Sigmoid colon (tissue), 7 donors: ENCODE data around the gene HUWE1. TPM values are rescaled to one million over a fixed set of nuclear protein-coding genes. Genes with fewer than 3 reads are reported as not detected.

ENCODE experiments used
- DNase-seq: peaks from one replicate; pipeline ENCODE4 v3.0.0-alpha.2; 2019
- H3K27ac ChIP-seq, 4 donors: fragments of 200-600 bp; sonication (generic); one replicate each; pipeline ENCODE4 v1.5.1; 2016 to 2019; ENCODE audit warnings: mild to moderate bottlenecking in 1 of 4
- H3K27me3 ChIP-seq, 3 donors: fragments of 200-600 bp; sonication (generic); one replicate each; pipeline ENCODE4 v1.5.1; 2019; ENCODE audit warnings: mild to moderate bottlenecking in 1 of 3
- H3K36me3 ChIP-seq, 4 donors: fragments of 200-600 bp; sonication (generic); one replicate each; pipeline ENCODE4 v1.5.1; 2016 to 2019
- H3K4me1 ChIP-seq, 4 donors: fragments of 200-600 bp; sonication (generic); one replicate each; pipeline ENCODE4 v1.5.1; 2017 to 2019
- H3K4me3 ChIP-seq, 4 donors: fragments of 200-600 bp; sonication (generic); one replicate each; pipeline ENCODE4 v1.5.1; 2017 to 2019; ENCODE audit warnings: mild to moderate bottlenecking in 2 of 4, moderate library complexity in 1 of 4
- H3K9me3 ChIP-seq, 4 donors: fragments of 200-600 bp in 3 of 4; sonication (generic) in 3 of 4; one replicate each; pipeline versions ENCODE4 v1.5.1 to v1.6.1; 2013 to 2019
- EP300 ChIP-seq, 4 donors: sonication (generic); formaldehyde crosslinking; IDR thresholded peaks; one replicate each; pipeline ENCODE4 v1.6.1; 2017; ENCODE audit warnings: antibody characterized with exemption in 4 of 4
- POLR2A ChIP-seq, 2 donors: fragments of 450-650 bp; IDR thresholded peaks; one replicate each; pipeline ENCODE4 v1.6.1; 2016; ENCODE audit warnings: antibody characterized with exemption in 2 of 2, mild to moderate bottlenecking in 2 of 2, moderate library complexity in 2 of 2
- POLR2AphosphoS5 ChIP-seq, 4 donors: sonication (generic); formaldehyde crosslinking; IDR thresholded peaks; one replicate each; pipeline ENCODE4 v1.6.1; 2017; ENCODE audit warnings: antibody characterized with exemption in 4 of 4
- WGBS, 2 donors: extraction: QIAGEN DNeasy Blood & Tissue Kit; methylation state at CpG; one replicate each; pipeline ENCODE4 v1.1.7; 2013; 5-methylcytosine and 5-hydroxymethylcytosine counted together
- intact Hi-C: fragments of 100-400 bp; cut with DNase I; formaldehyde crosslinking; loops from one replicate; pipeline ENCODE4 v1.15.1; 2023
- polyA plus RNA-seq, 3 donors: library from polyadenylated mRNA; stranded (reverse); fragments of 200-250 nt; gene quantifications; one replicate each; pipeline ENCODE4 v1.2.3, GENCODE V29; 2013
- total RNA-seq, 4 donors: library from RNA; depleted of rRNA; stranded (reverse); fragments of >200 nt; gene quantifications; one replicate each; pipeline ENCODE4 v1.1.0, GENCODE V29; 2016
- TF ChIP-seq, protein P1 (sequence below), 4 experiments: fragments of 450-650 bp in 3 of 4; fragments of 200-600 bp in 1 of 4; IDR thresholded peaks; one replicate each; pipeline ENCODE4 v1.5.1; 2016 to 2019; ENCODE audit warnings: antibody characterized with exemption in 4 of 4, mild to moderate bottlenecking in 3 of 4, moderate library complexity in 2 of 4
- donor health status: healthy with polysubstance abuse.
- donor health status: Bipolar disorder and iron deficiency.
- donor health status: healthy.

HUWE1 gene
- total and polyA plus RNA-seq, 7 donors, result 12.3 to 103 (median 75.3) TPM

DNA sequence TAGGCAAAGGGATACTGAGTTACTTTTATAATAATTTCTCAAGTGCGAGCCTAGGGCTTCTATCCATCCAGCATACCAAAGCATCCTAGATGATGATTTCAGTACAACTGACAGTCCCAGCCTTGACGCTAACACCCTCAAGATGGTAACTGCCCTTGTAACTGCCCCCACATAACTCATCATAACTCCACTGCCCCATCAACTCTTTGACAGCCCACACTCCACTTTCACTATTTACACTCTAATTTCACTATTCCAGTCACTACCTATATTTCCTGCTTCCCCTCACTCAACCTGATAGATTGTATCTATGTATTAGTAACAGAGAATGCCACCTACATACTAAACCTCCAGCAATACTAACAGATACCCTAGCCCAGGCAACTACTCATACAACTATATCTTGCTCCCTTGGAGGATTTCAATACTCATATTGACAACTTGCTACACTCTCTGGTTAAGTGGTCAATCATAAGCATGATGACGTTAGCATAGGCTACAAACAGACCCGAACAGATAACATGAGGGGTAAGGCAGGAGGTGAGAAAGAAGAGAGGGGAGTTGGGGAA lies 65.0 kb downstream of the HUWE1 start:
- WGBS, 2 donors, result 95 to 97% methylated on average over 4 of the region's 4 CpGs
- intact Hi-C loops, result no loop called here
- Histone ChIP-seq H3K27me3 (no peaks in the 10 kb centered on the region), H3K4me1 (no peaks in the 10 kb centered on the region), H3K4me3 (no peak overlapping the region), H3K9me3 (no peaks in the 10 kb centered on the region), H3K27ac (no peak overlapping the region), H3K36me3 (peaks cover 0 to 76% (median 10%) of the 10 kb centered on the region in 4 donors)
- TF ChIP-seq POLR2AphosphoS5 (IDR thresholded peaks at IDR 0.05) (no peak), POLR2A (IDR thresholded peaks at IDR 0.05) (no peak), EP300 (IDR thresholded peaks at IDR 0.05) (no peak)
- TF ChIP-seq, protein P1, sequence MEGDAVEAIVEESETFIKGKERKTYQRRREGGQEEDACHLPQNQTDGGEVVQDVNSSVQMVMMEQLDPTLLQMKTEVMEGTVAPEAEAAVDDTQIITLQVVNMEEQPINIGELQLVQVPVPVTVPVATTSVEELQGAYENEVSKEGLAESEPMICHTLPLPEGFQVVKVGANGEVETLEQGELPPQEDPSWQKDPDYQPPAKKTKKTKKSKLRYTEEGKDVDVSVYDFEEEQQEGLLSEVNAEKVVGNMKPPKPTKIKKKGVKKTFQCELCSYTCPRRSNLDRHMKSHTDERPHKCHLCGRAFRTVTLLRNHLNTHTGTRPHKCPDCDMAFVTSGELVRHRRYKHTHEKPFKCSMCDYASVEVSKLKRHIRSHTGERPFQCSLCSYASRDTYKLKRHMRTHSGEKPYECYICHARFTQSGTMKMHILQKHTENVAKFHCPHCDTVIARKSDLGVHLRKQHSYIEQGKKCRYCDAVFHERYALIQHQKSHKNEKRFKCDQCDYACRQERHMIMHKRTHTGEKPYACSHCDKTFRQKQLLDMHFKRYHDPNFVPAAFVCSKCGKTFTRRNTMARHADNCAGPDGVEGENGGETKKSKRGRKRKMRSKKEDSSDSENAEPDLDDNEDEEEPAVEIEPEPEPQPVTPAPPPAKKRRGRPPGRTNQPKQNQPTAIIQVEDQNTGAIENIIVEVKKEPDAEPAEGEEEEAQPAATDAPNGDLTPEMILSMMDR (IDR thresholded peaks at IDR 0.05), result no peak
- DNase-seq, result no peak

DNA sequence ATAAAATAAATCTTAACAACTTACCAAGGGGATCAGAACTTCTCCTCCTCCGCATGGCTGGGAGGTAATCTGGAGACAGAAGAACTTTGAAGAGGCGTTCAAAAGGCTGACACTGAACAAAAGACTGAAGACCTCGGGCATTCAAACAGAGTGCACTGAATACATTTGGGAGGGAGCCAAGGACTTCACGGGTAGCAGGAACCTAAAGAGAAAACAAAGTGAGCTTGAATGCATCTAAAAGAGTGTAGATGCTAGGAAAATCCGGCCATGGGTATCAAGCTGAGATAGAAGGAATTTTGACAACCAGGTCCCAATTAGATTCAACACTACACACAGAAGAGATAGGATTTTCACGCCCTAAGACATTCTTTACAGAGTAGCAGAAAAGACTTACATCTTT lies 69.6 kb downstream of the HUWE1 start:
- H3K4me3 ChIP-seq, result no peak overlapping the region
- intact Hi-C loops, result no loop called here
- TF ChIP-seq POLR2AphosphoS5 (IDR thresholded peaks at IDR 0.05) (no peak), POLR2A (IDR thresholded peaks at IDR 0.05) (no peak)
- TF ChIP-seq, protein P1 (IDR thresholded peaks at IDR 0.05), result no peak
- H3K27me3 ChIP-seq, result no peaks in the 10 kb centered on the region
- no peak for DNase-seq
- no peaks in the 10 kb centered on the region for H3K4me1 ChIP-seq
- no peak overlapping the region for H3K27ac ChIP-seq
- no peaks in the 10 kb centered on the region for H3K9me3 ChIP-seq
- 93 to 95% methylated on average over 6 of the region's 6 CpGs for WGBS, 2 donors
- peaks cover 0 to 83% (median 24%) of the 10 kb centered on the region in 4 donors for H3K36me3 ChIP-seq

DNA sequence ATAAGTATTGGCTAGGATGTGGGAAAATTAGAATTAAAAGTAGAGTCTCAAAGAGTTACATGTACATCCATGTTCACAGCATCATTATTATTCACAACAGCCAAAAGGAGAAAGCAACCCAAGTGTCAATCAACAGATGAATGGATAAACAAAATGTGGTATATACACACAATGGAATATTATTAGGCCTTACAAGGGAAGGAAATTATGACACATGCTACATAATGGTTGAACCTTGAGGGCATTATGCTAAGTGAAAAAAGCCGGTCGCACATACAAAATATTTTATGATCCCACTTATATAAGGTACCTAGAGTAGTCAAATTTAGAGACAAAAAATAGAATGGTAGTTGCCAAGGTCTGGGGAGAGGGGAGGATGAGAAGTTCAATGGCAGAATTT lies 80.1 kb downstream of the HUWE1 start:
- Histone ChIP-seq H3K4me1 (no peaks in the 10 kb centered on the region), H3K9me3 (no peaks in the 10 kb centered on the region), H3K4me3 (no peak overlapping the region), H3K36me3 (peaks cover 0 to 58% (median 3%) of the 10 kb centered on the region in 4 donors), H3K27ac (no peak overlapping the region), H3K27me3 (no peaks in the 10 kb centered on the region)
- TF ChIP-seq EP300 (IDR thresholded peaks at IDR 0.05), result no peak
- no peak for TF ChIP-seq POLR2AphosphoS5 (IDR thresholded peaks at IDR 0.05)
- TF ChIP-seq, protein P1 (IDR thresholded peaks at IDR 0.05), result no peak
- TF ChIP-seq POLR2A (IDR thresholded peaks at IDR 0.05), result no peak
- intact Hi-C loops, result no loop called here
- 95 to 96% methylated on average over 2 of the region's 2 CpGs for WGBS, 2 donors
- DNase-seq, result no peak

DNA sequence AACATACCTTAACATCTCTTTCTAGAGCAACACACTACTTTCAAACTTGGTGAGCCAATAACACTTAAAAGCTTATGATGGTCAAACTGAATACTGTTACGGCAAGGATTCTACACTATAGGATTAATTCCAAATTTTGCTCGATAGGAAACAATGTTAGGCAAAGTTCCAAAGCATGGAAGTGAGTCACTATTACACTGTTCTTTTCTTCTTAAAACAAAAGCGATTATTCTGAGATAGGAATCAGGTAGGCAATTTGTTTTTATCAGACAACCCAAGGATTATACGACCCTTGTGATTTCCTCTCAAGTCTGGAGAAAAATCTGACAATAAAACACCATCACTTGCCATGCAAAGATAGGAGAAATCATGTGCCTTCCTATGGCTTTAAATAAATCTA lies 81.5 kb downstream of the HUWE1 start:
- TF ChIP-seq POLR2A (IDR thresholded peaks at IDR 0.05), result no peak
- TF ChIP-seq POLR2AphosphoS5 (IDR thresholded peaks at IDR 0.05), result no peak
- TF ChIP-seq, protein P1 (IDR thresholded peaks at IDR 0.05), result no peak
- no peak for TF ChIP-seq EP300 (IDR thresholded peaks at IDR 0.05)
- H3K27ac ChIP-seq, result no peak overlapping the region
- H3K9me3 ChIP-seq, result no peaks in the 10 kb centered on the region
- intact Hi-C loops, result no loop called here
- peaks cover 0 to 71% (median 5%) of the 10 kb centered on the region in 4 donors for H3K36me3 ChIP-seq
- no peaks in the 10 kb centered on the region for H3K4me1 ChIP-seq
- DNase-seq, result no peak
- no peaks in the 10 kb centered on the region for H3K27me3 ChIP-seq
- WGBS, 2 donors, result 77 to 89% methylated on average over 4 of the region's 4 CpGs
- no peak overlapping the region for H3K4me3 ChIP-seq
